DND-41 (cell line): ENCODE results near the gene HOXA3.

Source experiments
- CTCF ChIP-seq: IDR thresholded peaks from 2 replicates; pipeline ENCODE4 v1.5.1; 2012; ENCODE audit warnings: borderline replicate concordance, low read length, moderate library complexity, mild to moderate bottlenecking; ENCODE audit not compliant: poor library complexity, severe bottlenecking; ENCODE audit errors: extremely low read depth
- EZH2 ChIP-seq: IDR thresholded peaks from 3 replicates; pipeline ENCODE4 v1.6.1; 2012; ENCODE audit warnings: borderline replicate concordance, low read depth, mild to moderate bottlenecking, moderate library complexity, low read length, inconsistent platforms; ENCODE audit not compliant: severe bottlenecking

GRCh38 chr7:27191161-27191731 is 38.9 kb upstream of the HOXA3 start:
- TF ChIP-seq CTCF, result no peak
- TF ChIP-seq EZH2, result no peak
